ENCODE data around the gene NKAPD1.
"Not testable (repeated sequence)": the region's sequence is repeated elsewhere in the genome, so short reads cannot be mapped to it uniquely, and the experiment has no call there.

The NKAPD1 gene

GRCh38 chr11:112086422-112087191, 12.5 kb downstream of the NKAPD1 start, which contains the start of the genes SDHD and TIMM8B:
Gene SDHD, plus strand, starts transcription at chr11:112086873. Its CDS starts 35 bp downstream, at chr11:112086908.
Gene TIMM8B, minus strand, starts transcription at chr11:112086756. Its CDS starts 33 bp downstream, at chr11:112086723.
- peak; percentile 99 for DNase-seq

- peak; percentile 21 for DNase-seq
These were observed 13.1 kb downstream of the NKAPD1 start for GRCh38 chr11:112087212-112087611.

GRCh38 chr11:112095302-112095701, 21.2 kb downstream of the NKAPD1 start:
- DNase-seq = not testable (repeated sequence)

GRCh38 chr11:112096194-112096593, 22.1 kb downstream of the NKAPD1 start:
- no peak for DNase-seq

- no peak for DNase-seq
These were observed 23.8 kb downstream of the NKAPD1 start for GRCh38 chr11:112097734-112098528.

GRCh38 chr11:112100462-112100861, 26.4 kb downstream of the NKAPD1 start:
- DNase-seq = no peak

- no peak for DNase-seq
These were observed 29.3 kb downstream of the NKAPD1 start for GRCh38 chr11:112103446-112103845.

GRCh38 chr11:112106070-112106469, 32.0 kb downstream of the NKAPD1 start:
- DNase-seq = no peak

GRCh38 chr11:112113539-112114457, 39.7 kb downstream of the NKAPD1 start:
- peak; percentile 86 for DNase-seq

GRCh38 chr11:112114460-112114859, 40.4 kb downstream of the NKAPD1 start:
- no peak for DNase-seq

GRCh38 chr11:112115386-112115785, 41.3 kb downstream of the NKAPD1 start:
- DNase-seq = no peak

- DNase-seq = no peak
These were observed 44.1 kb downstream of the NKAPD1 start for GRCh38 chr11:112118176-112118575.

GRCh38 chr11:112121981-112122615, 48.0 kb downstream of the NKAPD1 start:
- DNase-seq = no peak

- no peak for DNase-seq
These were observed 49.0 kb downstream of the NKAPD1 start for GRCh38 chr11:112123129-112123528.

- no peak for DNase-seq
These were observed 53.0 kb downstream of the NKAPD1 start for GRCh38 chr11:112127056-112127455.

- DNase-seq = peak; percentile 22
These were observed 54.5 kb downstream of the NKAPD1 start for GRCh38 chr11:112128483-112129121.

GRCh38 chr11:112129656-112130055, 55.6 kb downstream of the NKAPD1 start:
- peak; percentile 65 for DNase-seq

GRCh38 chr11:112132737-112133136, 58.6 kb downstream of the NKAPD1 start:
- peak; percentile 14 for DNase-seq

GRCh38 chr11:112134473-112134872, 60.4 kb downstream of the NKAPD1 start:
- DNase-seq = no peak

Measured in hematopoietic multipotent progenitor cell treated with erythropoietin and hydrocortisone succinate and interleukin-3 and kit ligand, for 4 days (in vitro differentiated cells).